ENCODE data around the gene TEX22.

GRCh38 chr14:105418269-105419194 is 20.2 kb downstream of the TEX22 start:
- TF ChIP-seq CTCF (IDR thresholded peaks at IDR 0.05): no peak
- TF ChIP-seq POLR2A (IDR thresholded peaks at IDR 0.05): no peak

Data from Peyer's patch (tissue), 4 donors.